Activated T-cell treated with anti-CD3 and anti-CD28 coated beads for 24 hours (primary cell): ENCODE results near the gene SPOUT1.

ENCODE experiments used
- DNase-seq: peaks from one replicate; pipeline ENCODE4 v3.0.0-alpha.2; 2020; ENCODE audit warnings: low read depth

SPOUT1 gene

DNA sequence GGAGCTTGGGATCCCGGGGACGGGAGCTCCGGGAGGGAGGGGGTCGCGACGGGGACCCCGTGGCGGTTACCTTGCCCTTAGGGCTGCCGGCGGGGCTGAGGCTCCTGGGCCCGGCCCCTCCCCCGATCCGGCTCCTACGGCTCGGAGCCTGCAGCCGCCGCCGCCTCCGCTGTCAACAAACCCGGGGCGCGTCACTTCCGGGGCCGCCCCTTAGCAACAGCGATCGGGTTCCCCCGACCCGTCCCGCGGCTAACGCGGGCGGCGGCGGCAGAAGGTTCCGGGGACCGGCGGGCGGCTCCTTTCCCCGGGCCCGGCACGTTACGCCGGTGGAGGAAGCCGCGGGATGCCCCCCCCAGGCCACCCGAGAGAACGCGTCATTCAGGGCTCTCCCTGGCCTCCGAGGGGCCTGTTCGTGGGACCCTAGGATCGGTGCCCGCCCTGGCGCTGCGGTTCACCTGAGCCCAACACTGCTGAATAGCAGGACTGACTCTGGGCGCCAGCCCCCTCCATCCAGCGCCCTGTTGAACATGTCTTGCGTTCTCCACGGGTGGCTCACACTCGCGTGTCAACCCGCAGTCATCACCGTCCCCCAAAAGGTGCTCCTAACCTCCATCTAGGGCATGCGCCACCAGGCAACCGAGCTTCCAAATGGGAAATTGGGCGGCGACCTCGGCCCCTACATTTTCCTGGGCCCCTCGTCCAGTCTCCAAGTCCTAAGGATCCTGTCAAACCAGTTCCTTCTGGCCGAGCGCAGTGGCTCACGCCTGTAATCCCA is 57.7 kb downstream of the SPOUT1 start, which contains the start of gene ZER1:
TSS of gene ZER1 (minus strand) at position 183 of the 775 bp plus-strand sequence. CDS start 16,362 bp downstream, outside the sequence.
- peak; percentile 93 for DNase-seq

DNA sequence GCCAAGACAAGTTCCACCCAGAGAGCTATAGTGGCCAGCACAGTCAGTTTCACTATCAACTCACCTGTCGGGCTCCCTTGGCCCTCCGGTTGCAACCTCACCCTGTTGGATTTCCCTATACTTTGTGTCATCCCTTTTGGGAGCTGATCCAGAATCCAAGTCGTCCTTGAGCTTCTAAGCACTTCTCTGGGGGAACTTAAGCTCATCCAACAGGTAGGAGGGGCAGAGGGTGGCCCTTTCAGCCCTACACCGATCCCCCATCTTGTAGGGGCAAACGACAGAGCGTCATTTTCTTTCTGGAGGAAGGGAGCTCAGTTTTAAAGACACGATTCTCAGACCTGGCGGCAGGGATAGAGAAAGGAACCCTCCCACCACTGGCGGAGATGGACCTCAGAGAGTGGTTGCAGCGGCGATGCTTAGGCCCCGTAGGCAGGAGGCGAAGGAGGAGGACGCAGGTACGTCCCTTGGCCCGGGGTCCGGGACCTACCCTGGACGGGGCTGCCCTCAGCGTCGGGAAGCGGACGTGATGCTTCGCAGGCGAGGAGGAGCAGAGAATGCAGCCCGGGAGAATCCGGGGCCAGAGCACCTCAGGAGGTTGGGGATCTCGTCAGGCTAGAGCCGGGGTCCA is 58.4 kb downstream of the SPOUT1 start:
- no peak for DNase-seq

- no peak for DNase-seq
These were observed 59.1 kb downstream of the SPOUT1 start for GRCh38 chr9:128770286-128771030.
